RWPE1 (cell line): ENCODE data around the gene LRP1B.

Experiments
- CTCF ChIA-PET: fragments of 350-600 bp; sonication (Branson Sonifier 250); formaldehyde crosslinking; extraction: SDS; loops from one replicate; lab custom pipeline; 2021; lab: Yijun Ruan, JAX
- POLR2A ChIA-PET: fragments of 400-600 bp; formaldehyde crosslinking; extraction: SDS; loops from one replicate; lab custom pipeline; 2020; ENCODE audit warnings: antibody characterized with exemption; ENCODE audit not compliant: low non-redundant PET; lab: Yijun Ruan, JAX
- DNase-seq: peaks from one replicate; pipeline ENCODE4 v3.0.0; 2012; ENCODE audit warnings: low spot score
- H3K27ac ChIP-seq: fragments of 450-650 bp; 2 replicates; pipeline ENCODE4 v1.5.1; 2017
- CTCF ChIP-seq: fragments of 450-650 bp; conservative IDR thresholded peaks from 2 replicates; pipeline ENCODE4 v1.5.1; 2017; ENCODE audit warnings: low read depth, mild to moderate bottlenecking

Gene LRP1B

GRCh38 chr2:140882671-140883620 is 1247.9 kb downstream of the LRP1B start:
- DNase-seq, result no peak
- ChIA-PET POLR2A (no interaction called here), CTCF (interaction anchor here (1.0 kb wide), 1 partner anchor 19 kb away, joined by 3 read pairs; no protein-coding TSS in a partner anchor)
- H3K27ac ChIP-seq, result no peak overlapping the region
- TF ChIP-seq CTCF, result no peak

GRCh38 chr2:140880573-140880972 is 1250.2 kb downstream of the LRP1B start:
- ChIA-PET POLR2A (no interaction called here), CTCF (interaction anchor here (0.6 to 1.3 kb wide), 2 partner anchors 17 to 1116 kb away, joined by 5 read pairs; no protein-coding TSS in a partner anchor)
- DNase-seq, result no peak
- no peak overlapping the region for H3K27ac ChIP-seq
- no peak for TF ChIP-seq CTCF

- no peak for DNase-seq
- no peak for TF ChIP-seq CTCF
- no peak overlapping the region for H3K27ac ChIP-seq
- ChIA-PET POLR2A (no interaction called here), CTCF (no interaction called here)
Observed at GRCh38 chr2:140876015-140876414, 1254.8 kb downstream of the LRP1B start.

- ChIA-PET POLR2A (no interaction called here), CTCF (interaction anchor here (0.5 to 0.7 kb wide), 2 partner anchors 288 to 481 kb away, joined by 4 read pairs; no protein-coding TSS in a partner anchor)
- no peak for TF ChIP-seq CTCF
- no peak overlapping the region for H3K27ac ChIP-seq
- no peak for DNase-seq
Observed at GRCh38 chr2:140873915-140874531, 1256.8 kb downstream of the LRP1B start.

GRCh38 chr2:140869925-140870324 is 1260.9 kb downstream of the LRP1B start:
- H3K27ac ChIP-seq, result no peak overlapping the region
- no peak for TF ChIP-seq CTCF
- DNase-seq, result no peak
- CTCF ChIA-PET, result no interaction called here
- POLR2A ChIA-PET, result no interaction called here

- TF ChIP-seq CTCF, result no peak
- ChIA-PET POLR2A (no interaction called here), CTCF (no interaction called here)
- H3K27ac ChIP-seq, result no peak overlapping the region
- DNase-seq, result no peak
Observed at GRCh38 chr2:140869107-140869506, 1261.7 kb downstream of the LRP1B start.
